ENCODE data around the gene KIF21A.
"Not testable (repeated sequence)": the region's sequence is repeated elsewhere in the genome, so short reads cannot be mapped to it uniquely, and the experiment has no call there.

Gene KIF21A

GRCh38 chr12:39443081-39443928, at the start of gene KIF21A:
Gene KIF21A (minus strand): TSS chr12:39443120. CDS start chr12:39442970, 150 bp downstream.
- H3K27ac ChIP-seq: peak within 1 kb of the TSS; percentile 90
- ChIA-PET CTCF (interaction anchor here (0.5 to 0.8 kb wide), 3 partner anchors 12 to 634 kb away, joined by 3 to 7 read pairs (median 5); no protein-coding TSS in a partner anchor), POLR2A (ENCODE audit: low non-redundant PET) (no interaction called here)
- peak; percentile 88 for DNase-seq (ENCODE audit: low spot score)
- TF ChIP-seq CTCF (conservative IDR thresholded peaks at IDR 0.05; ENCODE audit: low read depth): peak; percentile 73

GRCh38 chr12:39490500-39491282, 47.8 kb upstream of the KIF21A start:
- DNase-seq (ENCODE audit: low spot score): peak; percentile 77
- ChIA-PET CTCF (interaction anchor here (0.5 kb wide), 1 partner anchor 8 kb away, joined by 3 read pairs; no protein-coding TSS in a partner anchor), POLR2A (ENCODE audit: low non-redundant PET) (no interaction called here)
- no peak overlapping the region for H3K27ac ChIP-seq
- TF ChIP-seq CTCF (conservative IDR thresholded peaks at IDR 0.05; ENCODE audit: low read depth): no peak

GRCh38 chr12:39483597-39483996, 40.7 kb upstream of the KIF21A start:
- H3K27ac ChIP-seq: no peak overlapping the region
- no peak for DNase-seq (ENCODE audit: low spot score)
- ChIA-PET POLR2A (ENCODE audit: low non-redundant PET) (no interaction called here), CTCF (interaction anchor here (0.8 kb wide), 1 partner anchor 146 kb away, joined by 5 read pairs; no protein-coding TSS in a partner anchor)
- TF ChIP-seq CTCF (conservative IDR thresholded peaks at IDR 0.05; ENCODE audit: low read depth): no peak

GRCh38 chr12:39483042-39483441, 40.1 kb upstream of the KIF21A start:
- no peak overlapping the region for H3K27ac ChIP-seq
- TF ChIP-seq CTCF (conservative IDR thresholded peaks at IDR 0.05; ENCODE audit: low read depth): no peak
- no peak for DNase-seq (ENCODE audit: low spot score)
- ChIA-PET CTCF (no interaction called here), POLR2A (ENCODE audit: low non-redundant PET) (no interaction called here)

- TF ChIP-seq CTCF (conservative IDR thresholded peaks at IDR 0.05; ENCODE audit: low read depth): no peak
- H3K27ac ChIP-seq: no peak overlapping the region
- DNase-seq (ENCODE audit: low spot score): no peak
- ChIA-PET CTCF (no interaction called here), POLR2A (ENCODE audit: low non-redundant PET) (no interaction called here)
Measured at GRCh38 chr12:39476894-39477293, 34.0 kb upstream of the KIF21A start.

- DNase-seq (ENCODE audit: low spot score): no peak
- no peak for TF ChIP-seq CTCF (conservative IDR thresholded peaks at IDR 0.05; ENCODE audit: low read depth)
- ChIA-PET CTCF (no interaction called here), POLR2A (ENCODE audit: low non-redundant PET) (no interaction called here)
- H3K27ac ChIP-seq: no peak overlapping the region
Measured at GRCh38 chr12:39476121-39476520, 33.2 kb upstream of the KIF21A start.

- POLR2A ChIA-PET (ENCODE audit: low non-redundant PET); DNase-seq (ENCODE audit: low spot score); CTCF ChIA-PET; H3K27ac ChIP-seq: not testable (repeated sequence)
Measured at GRCh38 chr12:39475136-39475535, 32.2 kb upstream of the KIF21A start.

All from RWPE1 (cell line).